Endothelial cell (in vitro differentiated cells): ENCODE measurements around the gene ATXN10. TPM values are rescaled to one million over a fixed set of nuclear protein-coding genes. Genes with fewer than 3 reads are reported as not detected.

Experiments used
- DNase-seq: peaks from one replicate; pipeline ENCODE4 v3.0.0; 2021; ENCODE audit warnings: low spot score
- H3K27ac Mint-ChIP-seq: one replicate; pipeline ENCODE4 v1.8.0; 2021; ENCODE audit warnings: mixed read lengths, inconsistent platforms; ENCODE audit not compliant: unreplicated experiment
- H3K27me3 Mint-ChIP-seq: one replicate; pipeline ENCODE4 v1.8.0; 2021; ENCODE audit warnings: mild to moderate bottlenecking, moderate library complexity, mixed read lengths, inconsistent platforms; ENCODE audit not compliant: unreplicated experiment
- H3K36me3 Mint-ChIP-seq: one replicate; pipeline ENCODE4 v1.8.0; 2021; ENCODE audit warnings: mild to moderate bottlenecking, low read depth, mixed read lengths, inconsistent platforms; ENCODE audit not compliant: unreplicated experiment
- H3K4me1 Mint-ChIP-seq: one replicate; pipeline ENCODE4 v1.8.0; 2021; ENCODE audit warnings: mild to moderate bottlenecking, mixed read lengths, inconsistent platforms; ENCODE audit not compliant: unreplicated experiment
- H3K4me3 Mint-ChIP-seq: one replicate; pipeline ENCODE4 v1.8.0; 2021; ENCODE audit warnings: mild to moderate bottlenecking, mixed read lengths, inconsistent platforms; ENCODE audit not compliant: unreplicated experiment
- H3K9me3 Mint-ChIP-seq: one replicate; pipeline ENCODE4 v1.8.0; 2021; ENCODE audit warnings: mixed read lengths, inconsistent platforms; ENCODE audit not compliant: unreplicated experiment
- total RNA-seq: library from RNA; stranded (reverse); fragmentation: NEBNext Ultra II Directional; extraction: Animal tissue kit (Norgen Biotek cat#: 25700); gene quantifications from one replicate; pipeline ENCODE4 v1.2.1, GENCODE V29; 2021; ENCODE audit not compliant: unreplicated experiment
- TF ChIP-seq, protein P1 (sequence below): fragments of 200-600 bp; sonication (generic); IDR thresholded peaks from one replicate; pipeline ENCODE4 v1.5.0; 2021; ENCODE audit warnings: antibody characterized with exemption; ENCODE audit not compliant: unreplicated experiment

ATXN10 gene
- total RNA-seq, 1 donor from 2014 or later: 152 TPM

- no peak for DNase-seq
- TF ChIP-seq, protein P1, sequence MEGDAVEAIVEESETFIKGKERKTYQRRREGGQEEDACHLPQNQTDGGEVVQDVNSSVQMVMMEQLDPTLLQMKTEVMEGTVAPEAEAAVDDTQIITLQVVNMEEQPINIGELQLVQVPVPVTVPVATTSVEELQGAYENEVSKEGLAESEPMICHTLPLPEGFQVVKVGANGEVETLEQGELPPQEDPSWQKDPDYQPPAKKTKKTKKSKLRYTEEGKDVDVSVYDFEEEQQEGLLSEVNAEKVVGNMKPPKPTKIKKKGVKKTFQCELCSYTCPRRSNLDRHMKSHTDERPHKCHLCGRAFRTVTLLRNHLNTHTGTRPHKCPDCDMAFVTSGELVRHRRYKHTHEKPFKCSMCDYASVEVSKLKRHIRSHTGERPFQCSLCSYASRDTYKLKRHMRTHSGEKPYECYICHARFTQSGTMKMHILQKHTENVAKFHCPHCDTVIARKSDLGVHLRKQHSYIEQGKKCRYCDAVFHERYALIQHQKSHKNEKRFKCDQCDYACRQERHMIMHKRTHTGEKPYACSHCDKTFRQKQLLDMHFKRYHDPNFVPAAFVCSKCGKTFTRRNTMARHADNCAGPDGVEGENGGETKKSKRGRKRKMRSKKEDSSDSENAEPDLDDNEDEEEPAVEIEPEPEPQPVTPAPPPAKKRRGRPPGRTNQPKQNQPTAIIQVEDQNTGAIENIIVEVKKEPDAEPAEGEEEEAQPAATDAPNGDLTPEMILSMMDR: no peak
- H3K4me1 Mint-ChIP-seq: no peaks in the 10 kb centered on the region
- H3K27ac Mint-ChIP-seq: no peak overlapping the region
- H3K4me3 Mint-ChIP-seq: no peak overlapping the region
- H3K36me3 Mint-ChIP-seq: peaks cover 4% of the 10 kb centered on the region
- H3K9me3 Mint-ChIP-seq: no peaks in the 10 kb centered on the region
- peaks cover 3% of the 10 kb centered on the region for H3K27me3 Mint-ChIP-seq
These were observed 159.8 kb downstream of the ATXN10 start for GRCh38 chr22:45831394-45831793.

DNA sequence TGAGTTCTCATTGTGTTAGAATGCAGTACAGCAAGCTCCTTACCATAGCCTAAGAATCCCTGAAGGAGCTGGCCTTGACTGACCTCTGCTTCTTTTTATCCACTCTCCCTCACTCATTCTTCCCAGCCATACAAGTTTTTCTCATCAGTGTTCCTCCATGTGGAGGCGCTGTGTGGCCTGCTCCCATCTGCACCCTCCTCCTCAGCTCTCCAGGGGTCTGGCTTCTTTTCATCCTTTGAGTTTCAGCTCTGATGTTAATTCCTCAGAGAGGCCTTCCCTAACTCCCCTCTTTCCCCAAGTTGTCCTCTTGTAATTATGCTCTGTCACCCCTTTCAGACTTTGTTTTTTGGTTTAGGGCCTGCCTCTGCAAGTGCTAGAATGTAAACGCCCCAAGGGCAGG is 160.5 kb downstream of the ATXN10 start:
- Mint-ChIP-seq H3K4me3 (no peak overlapping the region), H3K27ac (no peak overlapping the region), H3K27me3 (peaks cover 3% of the 10 kb centered on the region), H3K4me1 (no peaks in the 10 kb centered on the region), H3K9me3 (no peaks in the 10 kb centered on the region), H3K36me3 (peaks cover 4% of the 10 kb centered on the region)
- TF ChIP-seq, protein P1: no peak
- no peak for DNase-seq

- Mint-ChIP-seq H3K9me3 (no peaks in the 10 kb centered on the region), H3K27ac (no peak overlapping the region), H3K4me1 (no peaks in the 10 kb centered on the region), H3K4me3 (no peak overlapping the region), H3K27me3 (peaks cover 3% of the 10 kb centered on the region), H3K36me3 (peaks cover 4% of the 10 kb centered on the region)
- no peak for DNase-seq
- TF ChIP-seq, protein P1: no peak
These were observed 161.4 kb downstream of the ATXN10 start for GRCh38 chr22:45832959-45833580.

GRCh38 chr22:45833613-45834012 is 162.0 kb downstream of the ATXN10 start:
- TF ChIP-seq, protein P1: no peak
- Mint-ChIP-seq H3K4me3 (no peak overlapping the region), H3K27me3 (peaks cover 3% of the 10 kb centered on the region), H3K36me3 (peaks cover 4% of the 10 kb centered on the region), H3K27ac (no peak overlapping the region), H3K9me3 (no peaks in the 10 kb centered on the region), H3K4me1 (no peaks in the 10 kb centered on the region)
- DNase-seq: no peak

- Mint-ChIP-seq H3K9me3 (no peaks in the 10 kb centered on the region), H3K36me3 (peaks cover 4% of the 10 kb centered on the region), H3K27me3 (peaks cover 3% of the 10 kb centered on the region), H3K4me1 (no peaks in the 10 kb centered on the region), H3K4me3 (no peak overlapping the region), H3K27ac (no peak overlapping the region)
- no peak for DNase-seq
- TF ChIP-seq, protein P1: no peak
These were observed 162.6 kb downstream of the ATXN10 start for GRCh38 chr22:45834241-45834640.
